ENCODE data around the gene AQP2.
A peak's percentile ranks its signal among the peaks of the same experiment; 100 is the strongest.

The AQP2 gene

DNA sequence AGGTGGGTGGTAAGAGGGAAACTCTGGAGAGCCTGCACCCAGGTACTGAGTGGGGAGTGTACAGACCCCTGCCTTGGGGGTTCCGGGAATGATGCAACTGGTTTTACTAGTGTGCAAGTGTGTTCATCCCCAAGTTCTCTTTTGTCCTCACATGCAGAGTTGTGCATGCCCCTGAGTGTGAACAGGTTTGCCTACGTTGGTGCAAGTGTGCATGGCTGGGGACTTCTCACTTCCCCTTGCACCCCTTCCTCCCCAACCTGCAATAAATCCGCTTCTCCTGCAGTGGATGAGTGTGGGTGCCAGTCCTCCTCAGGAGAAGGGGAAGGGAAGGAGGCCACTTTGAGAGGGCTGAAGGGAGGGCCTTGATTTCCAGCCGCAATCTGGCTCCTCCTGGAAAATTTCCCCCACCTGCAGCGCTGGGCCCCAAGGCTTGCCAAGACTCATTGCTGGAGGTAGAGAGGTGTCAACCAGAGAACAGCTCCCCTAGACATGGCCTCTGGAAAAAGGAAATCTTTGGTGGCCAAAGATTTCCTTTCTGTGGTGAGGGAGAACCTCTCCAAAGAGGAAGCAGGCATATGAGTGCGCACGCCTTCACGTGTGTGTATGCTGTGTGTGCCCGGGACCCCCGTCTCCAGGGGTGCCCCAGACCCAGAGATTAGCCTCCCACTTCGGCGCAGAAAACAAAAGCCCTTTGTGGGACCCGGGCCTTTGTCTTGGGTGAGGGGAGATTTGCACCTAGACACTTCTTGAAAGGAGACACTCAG is 5.5 kb downstream of the AQP2 start:
- no peak for DNase-seq (ENCODE audit: low read depth in 3 of 3)

DNA sequence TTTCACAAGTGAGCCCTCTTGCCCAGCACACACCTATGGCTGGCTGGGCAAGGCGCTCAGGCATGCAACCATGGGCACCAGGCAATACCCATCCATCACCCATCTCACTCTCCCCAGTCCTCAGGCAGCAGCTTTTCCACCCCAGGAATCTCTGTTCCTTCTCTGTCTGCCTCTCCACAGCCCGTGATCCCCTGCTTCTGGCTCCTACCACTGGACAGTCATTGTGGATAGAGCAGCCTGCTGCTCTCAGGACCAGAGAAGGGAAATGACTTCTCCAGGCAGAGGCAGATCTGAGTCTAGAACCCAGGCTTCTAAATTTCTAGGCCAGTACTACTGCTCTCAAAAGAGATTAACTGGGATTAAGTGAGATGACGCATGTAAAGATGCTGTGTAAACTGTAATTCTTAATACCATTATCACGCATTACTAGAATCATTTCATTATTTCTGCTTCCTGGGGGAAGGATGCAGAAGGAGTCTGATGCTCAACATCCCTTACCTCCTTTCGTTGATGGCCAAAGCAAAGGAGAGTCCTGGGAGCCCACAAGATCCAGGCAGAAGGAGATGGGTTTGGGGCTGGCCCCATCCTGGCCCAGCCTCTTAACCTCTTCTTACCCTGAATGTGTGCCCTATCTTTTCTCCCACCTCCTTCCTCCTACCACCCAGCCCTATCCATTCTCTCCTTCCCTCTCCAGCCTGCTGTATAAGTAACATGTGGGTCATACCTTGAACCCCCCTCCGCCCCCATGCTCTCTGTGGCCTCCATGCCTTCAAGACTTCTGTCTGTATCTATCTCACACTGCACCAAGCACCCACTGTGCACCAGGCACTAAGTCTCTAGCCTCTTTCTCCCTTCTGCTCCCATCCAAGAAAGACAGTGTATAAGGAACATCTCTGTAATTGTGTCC is 6.4 kb downstream of the AQP2 start:
- DNase-seq (ENCODE audit: low read depth in 3 of 3): no peak

DNA sequence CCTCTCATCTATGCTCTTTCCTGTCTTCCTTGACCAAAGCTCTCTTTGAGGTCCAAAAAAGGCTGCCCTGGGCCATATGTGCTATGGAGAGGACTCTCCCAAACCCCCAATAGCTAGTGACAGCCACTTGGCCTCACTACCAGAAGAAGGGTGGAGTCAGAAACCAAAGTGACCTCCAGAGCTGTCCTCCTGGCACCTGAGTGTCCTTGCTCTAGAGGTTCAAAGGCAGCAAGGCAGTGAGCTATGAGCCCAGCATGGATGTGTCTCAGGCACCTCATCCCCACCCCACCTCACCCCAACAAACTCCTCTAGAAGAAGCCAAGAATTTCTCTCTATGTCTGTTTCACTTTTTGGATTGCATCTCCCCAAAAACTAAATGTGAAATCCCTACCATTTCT is 7.0 kb downstream of the AQP2 start:
- DNase-seq (ENCODE audit: low read depth in 3 of 3): no peak

DNA sequence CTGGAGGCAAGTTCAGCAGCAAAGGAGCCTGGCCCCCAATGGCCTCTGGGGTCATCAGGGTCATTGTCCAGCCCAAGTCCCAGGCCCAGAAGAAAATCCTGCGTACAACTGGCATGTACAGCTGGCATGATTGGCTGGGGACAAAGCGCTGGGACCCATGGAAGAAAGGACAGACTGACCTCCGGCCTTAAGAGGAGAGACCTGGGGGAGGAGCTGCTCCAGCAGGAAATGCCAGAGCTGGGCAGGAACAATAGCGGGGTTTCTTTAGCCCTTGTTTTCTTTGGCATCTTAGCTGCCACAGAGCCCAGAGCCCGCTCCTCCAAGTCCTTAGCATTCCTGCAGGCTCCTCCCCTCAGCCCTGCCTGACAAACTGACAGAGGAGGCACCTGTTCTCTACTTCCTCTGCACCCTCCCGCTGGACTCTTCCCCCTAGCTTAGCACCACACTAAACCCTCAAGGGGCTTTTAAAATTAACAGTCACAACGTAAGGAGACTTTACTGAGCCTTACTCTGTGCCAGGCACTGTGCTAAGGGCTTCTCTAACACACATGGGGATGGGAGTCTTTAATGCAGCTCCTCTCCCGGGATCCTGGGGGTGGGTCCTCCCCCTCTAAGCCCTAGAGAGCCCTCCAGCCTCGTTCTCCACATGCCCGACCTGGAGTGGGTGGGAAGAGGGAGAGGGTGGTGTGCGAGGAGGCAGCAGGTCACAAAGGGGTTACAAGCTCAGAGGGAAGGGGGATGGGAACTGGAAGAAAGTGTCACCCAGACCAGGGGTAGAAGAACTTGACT is 9.3 kb downstream of the AQP2 start:
- DNase-seq (ENCODE audit: low read depth in 3 of 3): no peak

DNA sequence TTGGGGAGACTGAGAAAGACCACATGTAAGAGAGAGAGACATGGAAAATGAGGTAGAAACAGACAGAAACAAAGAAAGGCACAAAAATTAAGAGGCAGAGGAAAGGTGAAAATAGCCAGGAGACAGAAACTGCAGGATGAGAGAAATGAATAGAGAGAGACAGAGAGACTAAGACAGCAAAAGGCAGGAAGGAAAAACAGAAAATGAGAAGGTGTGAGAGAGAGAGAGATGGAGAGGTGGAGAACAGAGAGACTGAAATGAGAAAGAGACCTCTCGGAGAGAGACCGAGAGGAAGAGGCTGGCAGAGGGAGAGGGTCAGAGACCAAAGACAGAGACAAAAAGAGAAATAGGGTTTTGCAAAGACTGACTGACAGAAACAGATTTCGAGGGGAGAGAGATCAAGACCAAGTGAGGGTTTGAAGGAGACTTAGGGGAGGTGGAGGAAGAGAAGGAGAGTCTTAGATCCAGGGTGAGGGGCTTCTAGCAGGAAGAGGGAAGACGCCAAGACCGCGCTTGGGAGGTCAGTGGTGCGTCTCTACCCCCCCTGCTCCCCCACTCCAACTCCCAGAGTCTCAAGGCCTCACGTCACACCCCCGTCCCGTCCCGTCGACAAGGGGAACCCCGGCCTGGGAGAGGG is 10.1 kb downstream of the AQP2 start:
- DNase-seq (ENCODE audit: low read depth in 3 of 3): no peak

DNA sequence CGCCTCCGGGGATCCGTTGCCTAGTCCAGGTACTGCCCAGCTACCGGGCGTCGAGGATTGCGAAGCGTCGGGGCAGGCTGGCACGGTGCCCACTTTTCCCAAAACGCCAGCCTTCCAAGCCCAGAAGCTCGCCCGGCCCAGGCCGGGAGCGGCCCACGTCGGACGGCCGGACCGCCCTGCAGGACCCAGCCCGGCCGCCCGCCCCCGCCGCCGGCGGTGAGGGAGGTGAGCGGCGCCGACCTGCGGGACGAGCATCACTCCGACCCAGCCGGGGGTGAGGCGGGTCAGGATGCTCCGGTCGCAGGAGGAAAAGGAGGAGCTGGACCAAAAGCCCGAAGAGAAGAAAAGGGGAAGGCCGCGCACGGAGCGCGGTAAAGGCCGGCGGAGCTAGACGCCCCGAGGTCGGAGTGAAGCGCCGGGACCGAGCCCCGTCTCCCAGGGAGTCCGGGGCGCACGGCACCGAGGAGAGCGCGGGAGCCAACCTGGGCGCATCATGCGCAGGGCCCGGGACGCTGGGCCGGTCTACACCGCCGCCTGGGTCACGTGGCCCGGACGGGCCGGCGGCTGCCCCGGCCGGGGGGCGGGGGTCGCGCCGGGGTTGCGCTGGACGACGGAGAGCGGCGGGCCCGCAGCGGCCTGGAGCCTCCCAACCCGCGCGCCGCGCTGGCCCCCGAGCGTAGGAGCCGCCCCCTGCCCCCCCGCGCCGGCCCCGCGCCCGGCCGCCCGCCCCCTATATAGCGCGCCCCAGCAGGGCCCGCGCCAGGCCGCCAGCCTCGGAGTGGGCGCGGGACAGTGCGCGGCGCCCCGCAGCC is 10.8 kb downstream of the AQP2 start, which contains the start of gene AQP5:
TSS of gene AQP5 (plus strand) at position 762 of the 812 bp plus-strand sequence. CDS start 146 bp downstream, outside the sequence.
- DNase-seq (ENCODE audit: low read depth in 3 of 3): no peak

DNA sequence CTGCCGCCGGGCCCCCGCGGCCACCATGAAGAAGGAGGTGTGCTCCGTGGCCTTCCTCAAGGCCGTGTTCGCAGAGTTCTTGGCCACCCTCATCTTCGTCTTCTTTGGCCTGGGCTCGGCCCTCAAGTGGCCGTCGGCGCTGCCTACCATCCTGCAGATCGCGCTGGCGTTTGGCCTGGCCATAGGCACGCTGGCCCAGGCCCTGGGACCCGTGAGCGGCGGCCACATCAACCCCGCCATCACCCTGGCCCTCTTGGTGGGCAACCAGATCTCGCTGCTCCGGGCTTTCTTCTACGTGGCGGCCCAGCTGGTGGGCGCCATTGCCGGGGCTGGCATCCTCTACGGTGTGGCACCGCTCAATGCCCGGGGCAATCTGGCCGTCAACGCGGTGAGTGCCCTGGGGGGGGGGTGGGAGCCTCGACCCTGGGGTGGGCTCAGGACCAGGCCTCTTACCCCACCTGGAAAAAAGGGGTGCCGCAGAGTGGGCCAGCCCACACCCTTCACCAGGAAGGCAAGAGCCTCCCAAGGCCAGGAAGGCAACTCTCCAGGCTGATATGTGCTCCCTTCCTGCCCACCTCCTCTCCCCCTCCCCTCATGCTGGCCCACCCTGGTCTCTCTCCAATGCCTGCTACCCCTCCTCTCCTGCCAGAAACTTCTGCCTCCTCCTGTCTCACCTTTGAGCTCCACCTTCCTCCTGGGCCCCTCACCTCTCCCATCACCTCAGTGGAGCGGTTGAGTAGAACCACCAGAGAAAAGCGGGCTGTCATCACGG is 11.6 kb downstream of the AQP2 start:
- DNase-seq (ENCODE audit: low read depth in 3 of 3): no peak

DNA sequence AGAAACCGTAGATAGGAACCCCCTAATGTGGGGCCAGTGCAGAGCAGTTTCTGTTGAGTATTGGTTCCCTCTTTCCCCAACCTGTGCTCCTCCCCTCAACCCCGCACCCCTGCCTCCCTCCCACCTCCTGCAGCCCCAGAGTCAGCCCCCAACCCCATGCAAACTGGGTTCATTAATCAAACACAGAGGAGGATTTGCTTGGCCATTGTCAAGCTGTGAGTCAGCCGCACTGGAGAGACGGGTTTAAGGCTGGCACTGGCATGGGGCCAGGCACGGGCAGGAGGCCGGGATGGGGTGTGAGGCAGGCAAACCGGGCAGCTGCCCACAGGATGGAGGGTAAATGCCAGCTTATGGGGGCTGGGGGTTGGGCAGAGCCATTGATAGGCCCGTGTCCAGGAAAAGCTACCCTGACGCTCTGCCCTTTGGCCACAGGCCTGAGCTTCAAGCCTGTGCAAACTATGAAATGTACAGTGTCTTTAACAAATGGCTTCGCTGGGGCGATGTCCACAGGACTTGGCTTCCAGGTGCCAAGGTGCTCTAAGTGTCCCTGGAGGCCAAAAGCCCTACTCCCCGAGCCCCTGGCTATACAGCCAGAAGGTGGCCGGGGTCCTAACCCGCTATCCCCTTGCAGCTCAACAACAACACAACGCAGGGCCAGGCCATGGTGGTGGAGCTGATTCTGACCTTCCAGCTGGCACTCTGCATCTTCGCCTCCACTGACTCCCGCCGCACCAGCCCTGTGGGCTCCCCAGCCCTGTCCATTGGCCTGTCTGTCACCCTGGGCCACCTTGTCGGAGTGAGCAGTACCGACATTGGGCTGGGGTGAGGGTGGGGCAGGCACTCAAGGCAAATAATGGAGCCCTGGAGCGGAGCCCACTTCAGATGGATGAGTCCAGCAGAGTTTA is 12.6 kb downstream of the AQP2 start:
- no peak for DNase-seq (ENCODE audit: low read depth in 3 of 3)

DNA sequence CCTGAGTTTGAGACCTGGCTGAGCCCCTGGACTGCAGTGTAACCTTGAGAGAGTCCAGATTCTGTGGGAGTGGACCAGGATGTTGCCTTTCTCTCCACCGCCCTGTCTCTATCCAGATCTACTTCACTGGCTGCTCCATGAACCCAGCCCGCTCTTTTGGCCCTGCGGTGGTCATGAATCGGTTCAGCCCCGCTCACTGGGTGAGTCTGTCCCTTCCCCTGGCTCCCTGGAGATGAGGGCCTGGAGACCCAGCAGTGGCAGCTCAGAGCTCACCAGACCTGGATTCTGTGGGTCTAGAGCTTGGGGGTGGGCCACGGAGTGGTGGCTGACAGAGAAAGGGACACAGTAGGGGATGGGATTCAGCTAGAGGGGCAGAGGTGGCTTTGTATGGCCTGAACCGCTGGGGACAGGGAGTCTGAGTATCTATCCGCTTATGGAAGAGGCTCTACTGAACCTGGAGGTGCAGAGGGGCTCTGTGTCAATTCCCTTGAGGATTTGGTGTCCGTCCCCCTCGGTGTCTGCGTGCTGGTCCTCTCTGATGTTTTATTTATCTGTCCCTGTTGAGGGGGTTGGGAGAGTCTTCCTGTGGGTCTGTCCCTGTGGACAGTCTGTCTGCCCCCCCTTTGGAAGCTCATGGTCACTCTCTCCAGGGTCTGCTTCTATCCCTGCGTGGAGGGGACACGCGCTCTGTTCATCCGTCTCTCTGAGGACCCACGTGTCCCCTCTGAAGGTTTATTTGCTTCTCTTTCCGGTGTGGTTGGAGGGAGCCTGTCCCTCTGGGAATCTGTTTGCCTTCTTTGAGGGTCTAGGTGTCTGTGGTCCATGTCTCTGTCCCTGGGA is 13.7 kb downstream of the AQP2 start:
- DNase-seq (ENCODE audit: low read depth in 3 of 3): no peak

DNA sequence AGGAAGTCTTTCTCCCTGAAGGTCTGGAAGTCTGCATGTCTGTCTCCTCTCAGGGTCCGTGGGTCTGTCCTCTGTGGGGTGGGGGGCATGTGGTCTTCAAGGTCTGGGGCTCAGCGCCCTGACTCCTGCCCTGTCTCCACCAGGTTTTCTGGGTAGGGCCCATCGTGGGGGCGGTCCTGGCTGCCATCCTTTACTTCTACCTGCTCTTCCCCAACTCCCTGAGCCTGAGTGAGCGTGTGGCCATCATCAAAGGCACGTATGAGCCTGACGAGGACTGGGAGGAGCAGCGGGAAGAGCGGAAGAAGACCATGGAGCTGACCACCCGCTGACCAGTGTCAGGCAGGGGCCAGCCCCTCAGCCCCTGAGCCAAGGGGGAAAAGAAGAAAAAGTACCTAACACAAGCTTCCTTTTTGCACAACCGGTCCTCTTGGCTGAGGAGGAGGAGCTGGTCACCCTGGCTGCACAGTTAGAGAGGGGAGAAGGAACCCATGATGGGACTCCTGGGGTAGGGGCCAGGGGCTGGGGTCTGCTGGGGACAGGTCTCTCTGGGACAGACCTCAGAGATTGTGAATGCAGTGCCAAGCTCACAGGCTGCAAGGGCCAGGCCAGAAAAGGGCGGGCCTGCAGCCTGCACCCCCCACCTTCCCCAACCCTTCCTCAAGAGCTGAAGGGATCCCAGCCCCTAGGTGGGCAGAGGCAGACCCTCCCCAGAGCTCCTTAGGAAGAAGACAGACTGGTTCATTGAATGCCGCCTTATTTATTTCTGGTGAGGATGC is 14.5 kb downstream of the AQP2 start:
- DNase-seq (ENCODE audit: low read depth in 3 of 3): no peak

DNA sequence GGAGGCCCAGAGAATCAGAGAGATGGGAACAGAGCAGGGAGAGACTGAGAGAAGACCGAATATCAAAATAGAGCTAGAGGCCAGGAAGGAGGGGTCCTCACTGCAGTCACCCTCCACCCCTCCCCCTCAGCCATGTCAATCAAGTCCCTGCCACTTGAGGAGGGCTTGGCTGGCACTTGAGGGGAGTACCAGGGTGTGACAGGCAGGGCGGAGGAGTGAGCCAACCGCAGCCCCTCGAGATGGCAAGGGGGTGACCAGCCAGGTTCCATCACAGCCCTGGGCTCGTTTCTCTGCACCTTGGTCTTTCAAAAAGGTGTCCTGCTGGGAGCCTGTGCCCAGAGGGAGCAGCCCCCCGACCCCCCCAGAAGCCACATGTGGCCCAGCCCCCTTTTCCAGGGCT is 15.3 kb downstream of the AQP2 start:
- no peak for DNase-seq (ENCODE audit: low read depth in 3 of 3)

DNA sequence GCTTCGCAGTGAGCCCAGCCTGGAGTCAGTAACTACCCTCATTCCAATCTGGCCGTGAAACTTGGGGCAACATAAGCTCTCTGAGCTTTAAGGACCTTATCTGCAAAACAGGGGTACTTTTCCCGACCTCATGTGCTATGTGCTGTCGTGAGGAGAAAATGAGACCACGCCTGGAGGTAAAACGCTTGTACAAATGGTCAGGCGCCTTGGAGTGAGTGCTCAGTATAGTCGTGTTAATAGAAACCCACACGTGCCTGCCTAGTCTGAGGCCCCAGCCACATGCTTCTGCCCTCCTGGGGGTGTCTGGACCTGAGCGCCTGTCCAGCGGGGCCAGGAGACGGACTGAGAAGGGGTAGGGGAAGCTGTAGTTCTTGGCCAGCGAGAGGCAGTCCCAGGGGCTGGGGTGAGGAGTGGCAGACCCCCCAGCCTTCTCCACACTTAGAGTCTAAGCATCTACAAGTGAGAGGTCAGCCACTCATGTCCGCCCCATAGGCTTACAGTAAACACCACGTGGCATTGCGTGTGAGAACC is 16.0 kb downstream of the AQP2 start:
- DNase-seq (ENCODE audit: low read depth in 3 of 3): no peak

DNA sequence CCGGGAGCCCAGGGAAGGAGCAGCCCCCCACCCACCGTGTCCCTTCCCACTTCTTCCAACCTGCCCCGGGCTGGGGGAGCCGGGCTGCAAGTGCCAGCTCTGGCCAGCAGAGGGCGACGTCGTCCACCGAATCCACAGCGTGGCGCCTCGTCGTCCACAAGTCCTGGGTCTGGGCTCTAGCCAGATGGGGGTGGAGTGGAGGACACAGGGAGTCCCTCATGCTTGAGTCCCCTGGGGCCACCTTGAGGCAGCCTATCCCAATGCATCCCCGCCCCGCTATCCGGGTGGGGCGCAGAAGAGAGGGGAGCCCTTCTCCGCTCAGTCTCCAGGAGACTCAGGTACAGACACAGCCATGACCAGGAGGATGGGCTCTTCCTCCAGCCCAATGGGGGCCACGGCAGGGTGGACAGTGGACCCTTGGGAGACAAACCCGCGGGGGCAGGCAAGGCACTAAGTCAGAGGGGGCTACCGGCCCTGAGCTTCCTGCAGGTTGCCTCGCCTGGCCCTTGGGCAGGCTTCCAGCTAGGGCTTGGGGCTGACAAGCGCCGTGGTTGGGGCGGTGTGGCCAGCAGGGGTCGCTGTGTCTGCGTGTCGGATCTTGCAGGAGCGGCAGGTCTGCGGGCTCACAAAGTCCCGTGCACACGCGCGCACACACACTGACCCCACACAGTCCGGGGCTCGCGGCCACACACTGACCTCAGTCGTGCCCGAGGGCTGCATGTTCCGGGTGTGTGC is 16.7 kb downstream of the AQP2 start:
- DNase-seq (ENCODE audit: low read depth in 3 of 3): peak; percentile 80 to 97 (median 86)

DNA sequence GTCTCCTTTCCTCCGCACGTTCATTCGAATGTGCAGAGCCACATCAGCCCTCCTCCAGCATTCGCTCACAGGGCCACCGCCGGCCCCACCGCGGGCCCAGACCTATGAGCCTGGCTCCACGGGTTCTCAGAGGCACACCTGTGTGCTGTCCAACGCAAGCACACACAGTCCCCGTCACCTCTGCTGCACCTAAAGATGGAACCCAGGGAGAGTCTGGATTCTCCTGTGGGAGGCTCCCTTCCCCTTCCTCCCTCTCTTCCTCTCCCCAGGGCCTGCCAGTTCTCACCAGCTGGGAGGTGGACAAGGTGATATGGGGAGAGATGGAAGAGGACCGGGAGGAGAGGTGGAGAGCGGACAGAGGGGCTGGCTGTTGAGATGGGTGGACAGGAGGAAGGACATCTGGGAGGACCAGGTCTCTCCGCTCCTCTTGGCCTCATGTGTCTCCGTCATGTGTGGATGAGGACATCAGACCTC is 17.3 kb downstream of the AQP2 start:
- DNase-seq (ENCODE audit: low read depth in 3 of 3): no peak

DNA sequence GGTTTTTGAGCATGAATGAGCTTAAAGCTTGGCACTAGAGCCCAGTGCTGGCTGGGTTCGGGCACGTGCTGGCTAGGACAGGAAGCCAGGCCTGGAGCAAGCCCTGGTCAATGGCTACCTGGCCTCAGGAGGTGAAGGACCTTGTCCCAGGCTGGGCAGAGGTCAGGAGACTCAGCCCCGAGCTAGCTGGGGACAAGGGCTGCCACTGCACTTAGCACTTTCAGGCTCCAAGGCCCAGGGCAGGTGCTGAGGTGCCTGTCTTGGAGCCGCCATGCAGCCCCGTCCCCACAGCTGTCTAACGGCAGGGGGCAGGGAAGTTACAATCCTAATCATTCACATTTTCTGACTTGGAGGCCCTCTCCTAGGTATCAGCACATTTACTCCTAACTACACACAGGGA is 17.9 kb downstream of the AQP2 start:
- DNase-seq (ENCODE audit: low read depth in 3 of 3): no peak

DNA sequence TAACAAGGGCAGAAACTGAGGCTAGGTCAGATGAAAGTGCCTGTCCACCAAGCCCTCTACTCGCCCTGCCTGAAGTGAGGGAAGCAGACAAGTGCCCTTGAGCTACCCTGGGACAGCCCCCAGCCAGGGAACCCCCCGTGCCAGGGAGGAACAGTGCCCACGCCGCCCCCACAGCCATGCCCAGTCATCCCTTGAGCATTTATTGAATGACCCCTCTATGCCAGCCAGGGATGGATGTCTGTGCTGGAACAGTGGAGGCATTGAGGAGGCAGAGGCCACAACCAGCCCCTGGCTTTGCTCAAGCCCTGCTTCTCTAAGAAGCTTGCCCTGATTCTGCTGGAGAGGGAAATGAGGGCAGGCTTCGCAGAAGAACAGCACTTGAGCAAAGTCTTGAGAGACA is 18.5 kb downstream of the AQP2 start:
- no peak for DNase-seq (ENCODE audit: low read depth in 3 of 3)

Measured in stimulated activated CD4-positive, alpha-beta T cell treated with anti-CD3 and anti-CD28 coated beads, TNF-alpha, amount 100 ng/mL, for 4 hours (primary cell).